Prostate gland (tissue), 2 donors: ENCODE measurements around the gene CSK. TPM values are rescaled to one million over a fixed set of nuclear protein-coding genes. Genes with fewer than 3 reads are reported as not detected.

Source experiments
- DNase-seq: peaks from one replicate; pipeline ENCODE4 v3.0.0-alpha.2; 2019; ENCODE audit warnings: low spot score
- H3K27ac ChIP-seq, 2 donors: fragments of 200-600 bp; sonication (generic); 2 replicates each; pipeline ENCODE4 v1.5.1; 2017 to 2019
- H3K27me3 ChIP-seq: fragments of 200-600 bp; sonication (generic); replicated peaks from 2 replicates; pipeline ENCODE4 v1.5.1; 2019; ENCODE audit not compliant: insufficient read depth
- H3K36me3 ChIP-seq, 2 donors: fragments of 200-600 bp; sonication (generic); 1 replicate in 1 of 2; 2 replicates in 1 of 2; pipeline versions ENCODE4 v1.5.1 to v1.8.1; 2017 to 2019
- H3K4me1 ChIP-seq: fragments of 200-600 bp; sonication (generic); replicated peaks from 2 replicates; pipeline ENCODE4 v1.5.1; 2019
- H3K4me3 ChIP-seq, 2 donors: fragments of 200-600 bp; sonication (generic); 2 replicates each; pipeline ENCODE4 v1.5.1; 2017 to 2019
- H3K9me3 ChIP-seq: fragments of 200-600 bp; sonication (generic); 2 replicates; pipeline ENCODE4 v1.5.1; 2017
- CTCF ChIP-seq, 4 experiments: fragments of 200-600 bp in 2 of 4; fragments of 450-650 bp in 2 of 4; sonication (generic) in 2 of 4; IDR thresholded peaks; 1 replicate in 3 of 4; 2 replicates in 1 of 4; pipeline ENCODE4 v1.5.1; 2016 to 2019; ENCODE audit warnings: antibody characterized with exemption in 4 of 4, mild to moderate bottlenecking in 2 of 4, moderate library complexity in 2 of 4
- POLR2A ChIP-seq: fragments of 450-650 bp; IDR thresholded peaks from one replicate; pipeline ENCODE4 v1.6.1; 2016; ENCODE audit warnings: antibody characterized with exemption, mild to moderate bottlenecking
- POLR2AphosphoS5 ChIP-seq: sonication (generic); formaldehyde crosslinking; IDR thresholded peaks from one replicate; pipeline ENCODE4 v1.6.1; 2017; ENCODE audit warnings: antibody characterized with exemption
- WGBS: methylation state at CpG from one replicate; pipeline ENCODE4 v1.1.5; 2018; 5-methylcytosine and 5-hydroxymethylcytosine counted together
- intact Hi-C: fragments of 100-400 bp; cut with DNase I; formaldehyde crosslinking; loops from one replicate; pipeline ENCODE4 v1.14.2; 2022
- total RNA-seq, 2 donors: library from RNA; depleted of rRNA; stranded (reverse); fragments of >200 nt; gene quantifications; one replicate each; pipeline ENCODE4 v1.1.0, GENCODE V29; 2016

The CSK gene
- total RNA-seq, 2 donors from 2014 or later: 45.3 to 57.0 TPM

GRCh38 chr15:74752011-74752410 is 29.9 kb upstream of the CSK start:
- H3K9me3 ChIP-seq: no peaks in the 10 kb centered on the region
- no peaks in the 10 kb centered on the region for H3K27me3 ChIP-seq
- TF ChIP-seq POLR2A: no peak
- TF ChIP-seq CTCF (IDR thresholded peaks at IDR 0.05): no peak
- TF ChIP-seq POLR2AphosphoS5: no peak
- 75% methylated on average over 8 of the region's 8 CpGs for WGBS
- no peak overlapping the region for H3K4me3 ChIP-seq
- no peaks in the 10 kb centered on the region for H3K4me1 ChIP-seq
- H3K27ac ChIP-seq: no peak overlapping the region
- no peak for DNase-seq
- no peaks in the 10 kb centered on the region for H3K36me3 ChIP-seq
- intact Hi-C loops: no loop called here

- Histone ChIP-seq H3K4me1 (no peaks in the 10 kb centered on the region), H3K9me3 (no peaks in the 10 kb centered on the region), H3K4me3 (no peak overlapping the region), H3K27me3 (no peaks in the 10 kb centered on the region), H3K36me3 (no peaks in the 10 kb centered on the region), H3K27ac (no peak overlapping the region)
- 26% methylated on average over 5 of the region's 5 CpGs for WGBS
- TF ChIP-seq POLR2A: no peak
- no peak for TF ChIP-seq CTCF (IDR thresholded peaks at IDR 0.05)
- no peak for TF ChIP-seq POLR2AphosphoS5
- no peak for DNase-seq
- intact Hi-C loops: no loop called here
Measured at GRCh38 chr15:74752531-74752930, 29.3 kb upstream of the CSK start.

- no peak for TF ChIP-seq CTCF (IDR thresholded peaks at IDR 0.05)
- no peak for TF ChIP-seq POLR2AphosphoS5
- no peak for TF ChIP-seq POLR2A
- Histone ChIP-seq H3K9me3 (no peaks in the 10 kb centered on the region), H3K36me3 (no peaks in the 10 kb centered on the region), H3K4me3 (no peak overlapping the region), H3K27ac (no peak overlapping the region), H3K4me1 (no peaks in the 10 kb centered on the region), H3K27me3 (no peaks in the 10 kb centered on the region)
- WGBS: 77% methylated on average over 20 of the region's 20 CpGs
- no peak for DNase-seq
- intact Hi-C loops: no loop called here
Measured at GRCh38 chr15:74754593-74755215, 27.2 kb upstream of the CSK start.

GRCh38 chr15:74758736-74759135 is 23.1 kb upstream of the CSK start:
- DNase-seq: no peak
- H3K27me3 ChIP-seq: no peaks in the 10 kb centered on the region
- no peak overlapping the region for H3K4me3 ChIP-seq
- 91% methylated on average over 8 of the region's 8 CpGs for WGBS
- TF ChIP-seq POLR2A (no peak), POLR2AphosphoS5 (no peak), CTCF (IDR thresholded peaks at IDR 0.05) (no peak)
- intact Hi-C loops: no loop called here
- H3K27ac ChIP-seq: no peak overlapping the region
- no peaks in the 10 kb centered on the region for H3K36me3 ChIP-seq
- no peaks in the 10 kb centered on the region for H3K4me1 ChIP-seq
- no peaks in the 10 kb centered on the region for H3K9me3 ChIP-seq

- no peaks in the 10 kb centered on the region for H3K4me1 ChIP-seq
- TF ChIP-seq CTCF (IDR thresholded peaks at IDR 0.05) (no peak), POLR2AphosphoS5 (no peak), POLR2A (no peak)
- H3K27me3 ChIP-seq: no peaks in the 10 kb centered on the region
- 20% methylated on average over 6 of the region's 6 CpGs for WGBS
- no peak overlapping the region for H3K4me3 ChIP-seq
- DNase-seq: no peak
- H3K27ac ChIP-seq: no peak overlapping the region
- no peaks in the 10 kb centered on the region for H3K36me3 ChIP-seq
- intact Hi-C loops: loop anchor here (10.0 kb wide), 1 partner anchor 388 kb away; no protein-coding TSS in a partner anchor
- H3K9me3 ChIP-seq: no peaks in the 10 kb centered on the region
Measured at GRCh38 chr15:74762791-74763150, 19.1 kb upstream of the CSK start.
